Osteocyte (in vitro differentiated cells): ENCODE data around the gene HOXA6. TPM values are rescaled to one million over a fixed set of nuclear protein-coding genes. Genes with fewer than 3 reads are reported as not detected.

Experiments used
- DNase-seq: peaks from one replicate; pipeline ENCODE4 v3.0.0; 2021; ENCODE audit warnings: mixed read lengths; ENCODE audit not compliant: unreplicated experiment; ENCODE audit errors: extremely low spot score
- H3K27ac Mint-ChIP-seq: one replicate; pipeline ENCODE4 v1.8.0; 2021; ENCODE audit warnings: mild to moderate bottlenecking, mixed read lengths; ENCODE audit not compliant: unreplicated experiment
- H3K27me3 Mint-ChIP-seq: one replicate; pipeline ENCODE4 v1.8.0; 2021; ENCODE audit warnings: mixed read lengths; ENCODE audit not compliant: unreplicated experiment
- H3K36me3 Mint-ChIP-seq: one replicate; pipeline ENCODE4 v1.8.0; 2021; ENCODE audit warnings: mixed read lengths; ENCODE audit not compliant: unreplicated experiment
- H3K4me1 Mint-ChIP-seq: one replicate; pipeline ENCODE4 v1.8.0; 2021; ENCODE audit warnings: mixed read lengths; ENCODE audit not compliant: unreplicated experiment
- H3K4me3 Mint-ChIP-seq: one replicate; pipeline ENCODE4 v1.8.0; 2021; ENCODE audit warnings: mild to moderate bottlenecking, moderate library complexity, mixed read lengths; ENCODE audit not compliant: unreplicated experiment
- H3K9me3 Mint-ChIP-seq: one replicate; pipeline ENCODE4 v1.8.0; 2021; ENCODE audit warnings: mixed read lengths; ENCODE audit not compliant: unreplicated experiment
- CTCF ChIP-seq: fragments of 200-600 bp; sonication (generic); IDR thresholded peaks from 2 replicates; pipeline ENCODE4 v1.5.0; 2021; ENCODE audit warnings: antibody characterized with exemption, mild to moderate bottlenecking, moderate library complexity
- total RNA-seq: library from RNA; stranded (reverse); gene quantifications from 2 replicates; pipeline ENCODE4 v1.2.1, GENCODE V29; 2021

The HOXA6 gene
- total RNA-seq, 1 donor from 2014 or later, result not detected

- H3K9me3 Mint-ChIP-seq, result no peaks in the 10 kb centered on the region
- DNase-seq, result no peak
- H3K4me3 Mint-ChIP-seq, result no peak overlapping the region
- H3K36me3 Mint-ChIP-seq, result no peaks in the 10 kb centered on the region
- H3K27ac Mint-ChIP-seq, result no peak overlapping the region
- H3K27me3 Mint-ChIP-seq, result peaks cover 85% of the 10 kb centered on the region
- H3K4me1 Mint-ChIP-seq, result peaks cover 23% of the 10 kb centered on the region
- TF ChIP-seq CTCF, result no peak
These were observed 33.2 kb upstream of the HOXA6 start for GRCh38 chr7:27180431-27181420.

- H3K27ac Mint-ChIP-seq, result no peak overlapping the region
- H3K9me3 Mint-ChIP-seq, result no peaks in the 10 kb centered on the region
- peak; percentile 77 for TF ChIP-seq CTCF
- no peak for DNase-seq
- peaks cover 85% of the 10 kb centered on the region for H3K27me3 Mint-ChIP-seq
- no peaks in the 10 kb centered on the region for H3K36me3 Mint-ChIP-seq
- H3K4me1 Mint-ChIP-seq, result peaks cover 18% of the 10 kb centered on the region
- H3K4me3 Mint-ChIP-seq, result peak overlapping the region; percentile 0
These were observed 32.2 kb upstream of the HOXA6 start for GRCh38 chr7:27179503-27180430.

- no peak overlapping the region for H3K4me3 Mint-ChIP-seq
- no peak for TF ChIP-seq CTCF
- no peaks in the 10 kb centered on the region for H3K36me3 Mint-ChIP-seq
- H3K4me1 Mint-ChIP-seq, result peaks cover 13% of the 10 kb centered on the region
- DNase-seq, result no peak
- no peaks in the 10 kb centered on the region for H3K9me3 Mint-ChIP-seq
- no peak overlapping the region for H3K27ac Mint-ChIP-seq
- peaks cover 85% of the 10 kb centered on the region for H3K27me3 Mint-ChIP-seq
These were observed 31.5 kb upstream of the HOXA6 start for GRCh38 chr7:27179030-27179429.

GRCh38 chr7:27178366-27178765 is 30.8 kb upstream of the HOXA6 start:
- no peaks in the 10 kb centered on the region for H3K36me3 Mint-ChIP-seq
- DNase-seq, result no peak
- H3K4me3 Mint-ChIP-seq, result no peak overlapping the region
- H3K9me3 Mint-ChIP-seq, result no peaks in the 10 kb centered on the region
- H3K4me1 Mint-ChIP-seq, result peaks cover 7% of the 10 kb centered on the region
- peaks cover 81% of the 10 kb centered on the region for H3K27me3 Mint-ChIP-seq
- TF ChIP-seq CTCF, result no peak
- no peak overlapping the region for H3K27ac Mint-ChIP-seq
